NCI-H187 (cell line): ENCODE results near the gene DCTD.
"Not testable (repeated sequence)": the region's sequence is repeated elsewhere in the genome, so short reads cannot be mapped to it uniquely, and the experiment has no call there.

Source experiments
- DNase-seq, 2 experiments: peaks; one replicate each; lab custom pipeline; 2025; lab: John Stamatoyannopoulos, UW

Gene DCTD

GRCh38 chr4:182921608-182922007, 4.4 kb upstream of the DCTD start:
- DNase-seq: no peak

GRCh38 chr4:182920676-182921075, 3.5 kb upstream of the DCTD start:
- DNase-seq: no peak

GRCh38 chr4:182918791-182919302, 1.7 kb upstream of the DCTD start:
- no peak for DNase-seq

- DNase-seq: no peak
These were observed 940 bp upstream of the DCTD start for GRCh38 chr4:182918044-182918607.

GRCh38 chr4:182916483-182917181, 554 bp downstream of the DCTD start:
- no peak for DNase-seq

- DNase-seq: no peak
These were observed 2.8 kb downstream of the DCTD start for GRCh38 chr4:182914357-182914756.

GRCh38 chr4:182913621-182914020, 3.6 kb downstream of the DCTD start:
- no peak for DNase-seq

- DNase-seq: no peak
These were observed 4.2 kb downstream of the DCTD start for GRCh38 chr4:182913036-182913435.

- DNase-seq: no peak
These were observed 9.1 kb downstream of the DCTD start for GRCh38 chr4:182908124-182908523.

- DNase-seq: no peak
These were observed 9.8 kb downstream of the DCTD start for GRCh38 chr4:182907396-182907795.

GRCh38 chr4:182906786-182907185, 10.4 kb downstream of the DCTD start:
- no peak for DNase-seq

- DNase-seq: no peak
These were observed 12.1 kb downstream of the DCTD start for GRCh38 chr4:182905038-182905437.

- no peak for DNase-seq
These were observed 12.9 kb downstream of the DCTD start for GRCh38 chr4:182904211-182904761.

- no peak for DNase-seq
These were observed 14.2 kb downstream of the DCTD start for GRCh38 chr4:182903013-182903412.

- no peak for DNase-seq
These were observed 15.8 kb downstream of the DCTD start for GRCh38 chr4:182901337-182901736.

- not testable (repeated sequence) for DNase-seq
These were observed 17.2 kb downstream of the DCTD start for GRCh38 chr4:182900021-182900420.

GRCh38 chr4:182898479-182898799, 18.7 kb downstream of the DCTD start:
- DNase-seq: no peak

GRCh38 chr4:182897601-182898478, 19.3 kb downstream of the DCTD start:
- DNase-seq: no peak

- no peak for DNase-seq
These were observed 20.8 kb downstream of the DCTD start for GRCh38 chr4:182896421-182896820.

GRCh38 chr4:182895791-182896292, 21.3 kb downstream of the DCTD start:
- DNase-seq: no peak

GRCh38 chr4:182894681-182895275, 22.4 kb downstream of the DCTD start:
- DNase-seq: no peak

- no peak for DNase-seq
These were observed 23.6 kb downstream of the DCTD start for GRCh38 chr4:182893474-182894080.
